Body of pancreas (tissue), 4 donors: ENCODE data around the gene DNAJC6.

Source experiments
- POLR2A ChIP-seq, 3 donors: fragments of 450-650 bp; IDR thresholded peaks; one replicate each; pipeline ENCODE4 v1.6.1; 2016; ENCODE audit warnings: antibody characterized with exemption in 3 of 3, mild to moderate bottlenecking in 2 of 3
- TF ChIP-seq, protein P1 (sequence below), 7 experiments: fragments of 450-650 bp in 4 of 7; fragments of 200-600 bp in 3 of 7; sonication (generic) in 3 of 7; IDR thresholded peaks; one replicate each; pipeline ENCODE4 v1.5.1; 2016 to 2019; ENCODE audit warnings: antibody characterized with exemption in 7 of 7

DNA sequence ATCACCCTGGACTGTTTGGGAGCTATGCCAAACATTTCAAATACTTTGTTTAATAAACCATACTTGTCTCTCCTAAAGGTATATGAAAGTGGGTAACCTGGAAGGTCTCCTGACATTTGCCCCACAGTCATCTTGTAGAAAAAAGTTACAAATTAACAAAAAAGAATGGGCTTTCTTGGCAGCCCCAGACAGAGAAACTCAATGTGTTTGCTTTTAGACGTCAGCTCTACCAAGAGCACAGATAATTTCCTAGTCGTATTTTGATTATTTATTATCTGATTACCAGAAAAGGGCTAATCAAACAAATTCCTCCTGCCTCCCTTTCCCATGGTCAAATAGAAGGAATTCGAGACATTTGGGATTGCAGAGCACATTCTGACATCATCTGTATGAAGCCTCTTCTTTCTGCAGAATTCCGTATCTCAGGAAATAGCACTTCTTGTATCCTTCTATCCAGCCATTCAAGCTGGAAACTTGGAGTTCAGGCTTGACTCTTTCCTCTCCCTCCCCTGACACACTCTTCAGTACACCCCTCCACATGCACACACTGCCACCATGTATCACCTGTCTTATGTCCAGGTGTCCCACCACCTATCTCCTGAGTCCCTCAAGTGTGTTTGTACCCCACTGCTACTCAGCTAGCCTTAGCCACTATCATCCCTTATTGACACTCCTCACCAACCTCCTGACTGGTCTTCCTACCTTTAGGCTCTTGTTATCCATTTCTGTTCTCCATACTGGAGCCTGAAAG, 68.3 kb downstream of the DNAJC6 start:
- TF ChIP-seq, protein P1, sequence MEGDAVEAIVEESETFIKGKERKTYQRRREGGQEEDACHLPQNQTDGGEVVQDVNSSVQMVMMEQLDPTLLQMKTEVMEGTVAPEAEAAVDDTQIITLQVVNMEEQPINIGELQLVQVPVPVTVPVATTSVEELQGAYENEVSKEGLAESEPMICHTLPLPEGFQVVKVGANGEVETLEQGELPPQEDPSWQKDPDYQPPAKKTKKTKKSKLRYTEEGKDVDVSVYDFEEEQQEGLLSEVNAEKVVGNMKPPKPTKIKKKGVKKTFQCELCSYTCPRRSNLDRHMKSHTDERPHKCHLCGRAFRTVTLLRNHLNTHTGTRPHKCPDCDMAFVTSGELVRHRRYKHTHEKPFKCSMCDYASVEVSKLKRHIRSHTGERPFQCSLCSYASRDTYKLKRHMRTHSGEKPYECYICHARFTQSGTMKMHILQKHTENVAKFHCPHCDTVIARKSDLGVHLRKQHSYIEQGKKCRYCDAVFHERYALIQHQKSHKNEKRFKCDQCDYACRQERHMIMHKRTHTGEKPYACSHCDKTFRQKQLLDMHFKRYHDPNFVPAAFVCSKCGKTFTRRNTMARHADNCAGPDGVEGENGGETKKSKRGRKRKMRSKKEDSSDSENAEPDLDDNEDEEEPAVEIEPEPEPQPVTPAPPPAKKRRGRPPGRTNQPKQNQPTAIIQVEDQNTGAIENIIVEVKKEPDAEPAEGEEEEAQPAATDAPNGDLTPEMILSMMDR (IDR thresholded peaks at IDR 0.05), result no peak
- TF ChIP-seq POLR2A (IDR thresholded peaks at IDR 0.05), result no peak
